HT-29 (cell line): Measurements from ENCODE around the gene DGKI. TPM values are rescaled to one million over a fixed set of nuclear protein-coding genes. Genes with fewer than 3 reads are reported as not detected.

Experiments used
- DNase-seq: peaks from one replicate; pipeline ENCODE4 v3.0.0-alpha.2; 2015; ENCODE audit warnings: low spot score
- total RNA-seq: library from RNA; depleted of rRNA; stranded (reverse); fragments of >200 nt; shearing (Covaris generic); gene quantifications from 2 replicates; pipeline ENCODE4 v1.2.3, GENCODE V29; 2014

Gene DGKI
- total RNA-seq, 1 experiment from 2014 or later: not detected

DNA sequence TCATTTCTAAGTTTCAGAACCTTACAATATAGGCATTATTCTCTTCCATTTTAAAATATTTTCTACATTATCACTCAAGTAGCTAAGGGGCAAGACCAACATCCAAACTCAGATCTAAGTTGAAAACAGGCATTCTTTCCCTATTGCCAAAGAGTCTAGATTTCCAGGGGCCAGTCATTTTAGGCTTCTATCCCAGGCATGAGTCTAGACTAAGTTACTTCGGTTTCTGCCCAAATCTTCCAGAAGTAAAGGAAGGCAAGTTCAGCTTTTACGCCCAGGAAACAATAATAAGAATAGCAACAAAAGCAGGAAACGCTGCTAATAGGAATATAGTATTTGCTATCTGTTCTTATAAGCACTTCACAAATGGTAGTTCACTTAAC lies 189.9 kb downstream of the DGKI start:
- DNase-seq: no peak

DNA sequence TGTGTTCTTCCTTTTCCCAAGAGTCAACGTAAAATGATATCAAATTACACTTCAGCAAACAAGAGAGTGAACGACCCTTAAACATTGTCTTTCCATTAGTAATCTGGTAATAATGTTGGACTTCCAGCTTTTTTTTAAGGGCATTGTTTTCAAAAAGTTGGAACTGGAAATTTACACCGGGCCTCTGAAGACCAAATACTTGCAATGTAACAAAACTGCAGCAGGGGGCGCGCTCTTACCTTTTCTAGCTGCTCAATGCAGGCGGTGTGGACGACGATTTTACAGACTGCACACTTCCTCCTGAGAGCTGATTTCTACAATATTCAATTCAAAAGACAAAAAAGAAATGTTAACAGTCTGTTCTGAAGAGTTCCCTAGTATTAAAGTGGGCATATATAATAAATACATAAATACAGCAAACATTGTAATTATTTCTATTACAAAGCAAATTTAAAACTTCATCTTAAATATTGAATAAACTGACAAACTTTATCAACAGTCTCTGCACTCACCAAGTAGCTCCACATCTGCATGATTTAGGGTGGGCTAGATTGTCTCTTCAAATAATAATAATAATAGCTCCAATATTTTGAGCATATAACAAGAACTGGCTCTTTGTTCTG lies 190.4 kb downstream of the DGKI start:
- DNase-seq: peak; percentile 83

DNA sequence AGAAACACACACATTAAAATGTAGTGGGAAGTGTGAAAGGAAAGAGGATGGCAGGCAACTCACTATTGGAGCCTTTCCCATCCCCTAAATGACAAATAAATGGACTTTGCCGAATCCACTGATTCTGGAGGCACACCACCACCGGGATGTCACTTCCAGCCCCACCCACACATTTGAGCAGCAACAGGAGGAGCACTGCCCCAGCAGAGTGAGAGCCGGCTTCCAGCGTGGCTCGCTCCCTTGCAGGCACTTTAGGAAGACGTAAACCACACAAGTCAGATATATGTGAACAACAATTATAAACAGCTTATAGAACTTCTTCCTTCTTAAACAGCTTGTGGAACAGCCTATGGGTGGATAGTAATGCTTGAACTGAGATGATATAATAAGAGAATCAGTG lies 191.0 kb downstream of the DGKI start:
- DNase-seq: no peak

DNA sequence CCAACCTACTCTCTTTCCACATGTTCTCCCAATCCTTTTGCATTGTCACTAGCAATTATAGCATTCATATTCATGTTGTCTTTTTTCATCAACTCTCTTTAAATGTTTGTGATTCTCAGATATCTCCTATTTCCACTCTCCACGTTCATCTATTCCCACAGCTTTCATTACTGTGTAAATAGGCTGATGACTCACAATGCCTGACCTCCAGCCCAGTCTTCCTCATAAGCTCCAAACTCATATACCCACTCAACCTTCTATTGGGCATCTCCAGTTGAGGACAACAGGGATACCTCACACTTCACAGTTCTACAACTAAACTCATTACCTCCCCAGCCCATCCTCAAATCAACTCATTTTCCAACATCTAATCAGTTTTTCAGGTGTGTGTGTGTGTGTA lies 194.1 kb downstream of the DGKI start:
- no peak for DNase-seq

DNA sequence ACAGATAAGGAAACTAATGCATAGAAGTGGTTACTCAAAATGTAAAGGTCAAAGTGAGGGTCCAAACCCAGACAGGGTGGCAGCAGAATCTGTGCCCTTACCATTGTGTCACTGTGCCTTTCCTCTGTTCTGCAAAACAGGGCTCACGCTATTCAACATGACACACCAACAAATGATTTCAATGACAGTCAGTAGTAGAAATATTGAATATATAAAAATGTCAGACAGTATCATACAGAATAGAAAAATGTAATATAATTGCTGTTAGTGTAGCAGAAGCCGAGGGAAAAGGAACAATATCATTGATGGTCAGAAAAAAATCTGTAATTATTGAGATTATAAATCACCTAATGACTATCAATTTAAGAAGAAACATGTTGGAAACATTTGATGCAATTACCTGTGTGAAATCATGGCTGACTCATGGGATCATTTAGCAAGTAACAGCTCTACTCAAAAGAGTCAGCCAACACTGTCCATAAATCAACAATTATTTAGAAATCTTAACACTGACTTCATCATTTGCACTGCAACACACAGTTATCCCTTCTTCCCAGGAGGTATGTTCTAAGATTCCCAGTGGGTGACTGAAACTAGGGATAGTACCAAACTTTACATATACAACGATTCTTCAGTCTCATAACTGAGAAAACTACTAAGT lies 198.7 kb downstream of the DGKI start:
- DNase-seq: no peak

DNA sequence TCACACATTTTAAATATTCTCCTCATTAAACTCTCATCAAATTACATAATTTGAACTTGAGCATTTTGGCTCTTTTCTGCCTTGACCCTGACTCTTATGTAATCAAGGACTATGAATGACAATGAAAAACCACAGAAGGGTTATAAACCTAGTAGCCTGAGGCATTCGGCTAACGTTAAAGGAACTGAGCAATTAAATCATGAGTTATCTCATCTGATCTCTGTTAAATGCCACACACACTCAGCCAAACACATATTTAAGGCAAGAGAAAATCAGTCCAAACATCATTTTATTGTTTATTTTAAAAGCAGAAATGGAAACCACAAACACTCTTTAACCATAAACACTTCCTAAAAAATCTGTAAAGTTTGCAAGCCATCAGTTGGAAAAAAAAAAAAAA lies 204.3 kb downstream of the DGKI start:
- DNase-seq: no peak

DNA sequence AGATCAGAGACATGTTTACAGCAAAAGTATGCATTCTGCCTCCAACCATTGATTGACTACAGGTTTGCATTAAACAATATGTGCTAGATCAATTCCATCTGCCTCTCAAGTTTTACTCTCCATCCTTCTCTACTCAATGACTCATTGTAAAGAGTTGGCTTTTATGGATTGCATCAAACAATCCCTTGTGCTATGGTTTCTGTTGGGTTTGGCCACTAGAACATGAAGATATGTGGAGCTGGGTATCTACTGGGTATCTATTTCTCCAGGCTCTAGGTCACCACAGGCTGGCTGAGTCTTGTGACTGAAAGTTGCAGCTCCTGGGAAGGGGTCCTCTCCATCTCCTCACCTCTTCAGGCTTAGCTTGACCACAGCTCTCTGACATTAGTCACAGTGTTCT lies 204.7 kb downstream of the DGKI start:
- DNase-seq: no peak

DNA sequence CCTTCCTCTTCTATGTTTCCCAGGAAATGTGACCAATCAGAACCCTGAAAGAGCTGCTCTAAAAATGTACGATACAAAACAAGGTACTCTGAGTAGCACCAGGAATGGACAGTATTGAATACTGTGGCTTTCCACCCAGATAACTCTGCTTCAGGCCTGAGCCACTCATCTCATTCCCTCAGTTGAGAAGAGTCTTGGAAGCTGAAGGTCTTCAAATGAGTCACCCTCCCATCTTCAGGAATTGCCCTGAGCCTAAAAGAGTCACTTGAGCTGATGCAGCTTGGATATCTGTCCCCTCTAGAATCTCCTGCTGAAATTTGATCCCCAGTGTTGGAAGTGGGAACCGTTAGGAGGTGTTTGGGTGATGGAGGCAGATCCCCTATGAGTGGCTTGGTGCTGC lies 210.4 kb downstream of the DGKI start:
- no peak for DNase-seq

DNA sequence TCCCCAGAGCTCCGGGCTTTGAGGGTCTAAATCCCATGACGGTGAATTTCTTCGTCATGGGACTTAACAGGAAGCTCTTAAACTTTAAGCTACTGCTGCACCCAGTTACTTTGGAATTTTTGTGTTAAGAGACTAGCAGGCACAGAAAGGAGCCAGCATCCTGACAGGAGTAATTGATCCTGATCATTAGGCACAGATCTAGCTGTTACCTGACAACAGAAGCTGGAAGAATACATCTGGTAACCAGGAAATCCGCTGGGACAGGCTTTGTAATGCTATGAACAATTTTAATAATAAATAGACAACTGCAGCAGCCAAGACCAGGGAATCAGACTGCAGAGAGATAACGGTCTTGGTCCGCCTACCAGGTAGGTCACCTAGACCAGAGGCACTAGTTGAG lies 210.9 kb downstream of the DGKI start:
- DNase-seq: no peak

DNA sequence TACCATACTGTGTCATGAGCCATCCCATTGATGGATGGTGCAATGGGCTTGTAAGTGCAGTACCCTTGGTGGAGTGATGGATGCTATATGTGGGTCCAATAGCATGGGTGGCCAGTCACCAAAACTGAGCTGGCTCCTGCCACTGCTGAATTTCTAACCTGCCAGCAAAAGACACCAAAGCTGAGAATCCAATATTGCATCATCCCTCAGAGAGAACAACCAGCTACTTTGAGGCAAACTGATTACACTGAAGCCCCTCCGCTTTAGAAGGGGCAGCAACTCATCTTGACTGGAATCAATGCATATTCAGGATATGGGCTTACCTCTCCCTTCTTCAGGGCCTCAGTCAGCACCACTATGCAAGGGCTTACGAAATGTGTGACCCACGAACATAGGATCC lies 211.6 kb downstream of the DGKI start:
- no peak for DNase-seq

DNA sequence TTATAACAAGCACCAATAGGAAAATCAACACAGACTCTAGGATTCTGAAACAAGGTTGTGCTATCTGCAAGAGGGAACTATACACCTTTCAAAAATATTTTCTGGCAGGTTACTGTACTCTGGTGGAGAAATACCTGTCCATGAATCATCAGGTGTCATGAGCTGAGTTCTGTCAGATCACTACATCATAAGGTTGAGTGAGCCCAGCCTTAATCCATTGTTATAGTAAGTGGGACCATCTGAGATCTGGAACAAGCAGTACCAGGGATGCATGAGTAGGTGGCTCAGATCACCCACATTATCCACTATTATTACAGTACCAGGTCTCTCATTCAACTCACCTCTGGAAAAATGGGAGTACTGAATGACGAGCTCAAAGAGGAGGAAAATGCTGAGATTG lies 212.4 kb downstream of the DGKI start:
- no peak for DNase-seq

DNA sequence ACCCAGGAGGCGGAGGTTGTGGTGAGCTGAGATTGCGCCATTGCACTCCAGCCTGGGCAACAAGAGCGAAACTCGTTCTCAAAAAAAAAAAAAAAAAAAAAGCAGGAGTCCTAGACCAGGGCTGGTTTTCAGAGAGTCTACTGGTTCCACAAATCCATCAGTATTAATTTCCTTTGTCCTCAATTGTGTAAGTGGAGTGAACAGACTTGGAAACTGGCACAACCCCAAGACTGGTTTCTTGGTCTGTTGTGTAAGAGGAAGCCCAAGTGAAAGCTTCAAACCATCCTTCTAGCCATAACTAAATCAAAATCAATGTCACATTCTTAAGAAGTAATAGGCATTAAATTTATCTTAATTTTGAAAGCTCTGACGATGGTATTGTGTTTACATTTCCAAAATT lies 213.6 kb downstream of the DGKI start:
- no peak for DNase-seq

DNA sequence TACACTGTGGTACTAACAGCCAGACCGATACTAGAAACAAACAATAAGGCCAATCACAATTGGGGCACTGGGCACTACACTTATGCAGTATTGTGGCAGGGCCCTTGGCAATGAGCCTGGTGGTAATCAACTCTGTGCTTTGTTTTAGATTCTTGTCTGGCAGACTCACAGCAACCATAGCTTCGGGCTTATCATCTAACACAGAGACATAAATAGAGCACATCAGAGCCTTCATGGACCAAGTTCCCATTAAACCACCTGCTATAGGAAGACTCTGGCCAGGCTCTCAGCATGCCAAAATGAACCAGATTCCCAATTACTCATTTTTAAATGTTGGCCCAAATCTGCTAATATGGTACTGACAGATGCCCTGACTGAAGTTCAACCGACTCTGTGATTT lies 218.6 kb downstream of the DGKI start:
- no peak for DNase-seq

DNA sequence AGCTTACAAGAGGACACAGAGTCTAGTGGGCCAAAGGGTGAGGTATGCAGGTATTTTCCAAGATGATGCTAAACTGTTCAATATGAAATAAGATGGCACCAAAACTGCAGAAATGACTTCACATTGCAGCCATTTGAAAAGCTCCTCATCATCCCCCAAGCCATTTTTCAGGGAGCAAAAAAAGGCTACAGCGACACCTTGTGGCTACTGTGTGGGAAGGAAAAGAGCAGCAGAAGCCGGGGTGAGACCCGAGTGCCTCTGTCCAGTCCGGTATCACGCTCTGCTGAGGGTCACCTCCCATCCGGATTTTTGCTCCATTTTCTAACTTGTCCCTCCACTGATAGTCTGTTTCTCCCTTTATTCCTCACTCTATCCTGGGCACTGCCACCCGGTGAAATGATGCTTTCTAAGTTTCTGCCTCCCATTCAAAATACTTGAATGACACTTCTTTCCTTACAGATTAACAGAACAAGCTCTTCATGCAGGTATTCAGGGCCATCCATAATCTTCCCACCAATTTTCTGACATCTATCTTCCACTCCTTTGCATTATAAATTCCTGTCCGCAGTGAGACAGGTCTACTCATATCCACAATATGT lies 220.2 kb downstream of the DGKI start:
- DNase-seq: peak; percentile 74

DNA sequence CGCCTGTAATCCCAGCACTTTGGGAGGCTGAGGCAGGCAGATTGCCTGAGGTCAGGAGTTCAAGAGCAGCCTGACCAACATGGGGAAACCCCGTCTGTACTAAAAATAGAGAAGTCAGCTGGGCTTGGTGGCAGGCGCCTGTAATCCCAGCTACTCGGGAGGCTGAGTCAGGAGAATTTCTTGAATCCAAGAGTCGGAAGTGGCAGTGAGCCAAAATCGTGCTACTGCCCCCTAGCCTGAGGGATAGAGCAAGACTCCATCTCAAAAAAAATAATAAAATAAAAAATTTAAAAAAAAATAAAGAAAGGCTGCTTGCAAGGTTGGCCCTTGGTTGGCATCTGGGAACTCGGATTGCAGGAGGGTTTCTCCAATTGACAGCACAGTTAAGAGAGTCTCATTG lies 221.6 kb downstream of the DGKI start:
- DNase-seq: no peak

DNA sequence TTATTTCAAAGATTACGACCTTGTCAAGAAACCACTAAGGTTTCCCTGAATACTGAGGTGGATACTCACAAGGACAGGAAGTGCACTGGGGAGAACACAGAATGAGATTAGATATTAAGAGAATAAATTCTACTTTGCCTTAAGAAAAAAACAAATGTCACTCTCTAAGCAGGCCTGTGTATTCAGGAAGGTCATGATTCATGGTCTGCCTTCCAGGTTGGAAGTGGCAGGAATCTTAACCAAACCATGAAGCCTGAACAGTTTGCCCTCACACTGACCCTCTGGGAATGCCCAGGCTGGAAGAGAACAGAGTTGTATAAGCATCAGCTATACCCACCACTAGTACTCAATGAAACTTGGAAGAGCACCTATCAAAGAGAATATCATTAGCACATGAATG lies 227.6 kb downstream of the DGKI start:
- DNase-seq: no peak

DNA sequence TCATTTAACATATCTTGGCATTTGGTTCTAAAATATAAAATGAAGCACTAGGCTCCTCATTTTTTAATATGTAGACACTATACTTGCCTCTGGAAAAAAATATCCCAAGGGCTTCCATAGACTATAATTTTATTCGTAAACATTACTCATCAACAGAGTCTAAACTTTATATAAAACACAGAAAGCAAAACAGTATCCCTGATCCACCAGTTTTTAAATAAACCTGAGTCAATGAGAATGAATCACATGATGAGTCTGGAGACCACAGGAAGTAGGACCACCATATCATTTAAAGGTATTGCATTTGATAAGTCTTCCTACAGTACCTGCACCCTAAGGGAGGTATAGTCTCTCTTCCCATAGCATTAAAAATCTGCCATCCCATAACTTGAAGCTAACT lies 228.0 kb downstream of the DGKI start:
- no peak for DNase-seq

DNA sequence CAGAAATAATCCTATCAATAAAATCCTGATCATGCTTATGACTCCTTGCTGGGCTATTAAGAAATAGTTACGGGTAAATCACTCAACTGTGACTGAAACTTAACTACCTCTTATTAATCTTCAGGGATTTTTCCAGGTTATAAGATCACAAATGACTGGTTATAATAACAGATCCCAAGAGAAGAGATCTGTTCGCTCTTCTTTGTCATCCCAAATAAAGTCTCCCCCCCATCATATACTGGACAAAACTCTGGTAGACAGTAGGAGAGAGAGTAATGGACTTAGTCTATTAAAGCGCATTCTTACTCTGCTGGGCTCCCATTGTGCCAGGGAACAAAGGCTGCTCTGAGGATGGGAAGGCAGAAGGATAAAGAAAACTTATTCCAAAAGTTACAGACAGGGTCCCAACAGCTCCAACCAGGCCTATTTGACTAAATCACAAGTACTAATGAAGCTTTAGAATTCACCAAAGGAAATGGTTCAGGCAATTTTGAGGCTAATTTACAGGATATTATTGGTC lies 233.7 kb downstream of the DGKI start:
- DNase-seq: no peak

DNA sequence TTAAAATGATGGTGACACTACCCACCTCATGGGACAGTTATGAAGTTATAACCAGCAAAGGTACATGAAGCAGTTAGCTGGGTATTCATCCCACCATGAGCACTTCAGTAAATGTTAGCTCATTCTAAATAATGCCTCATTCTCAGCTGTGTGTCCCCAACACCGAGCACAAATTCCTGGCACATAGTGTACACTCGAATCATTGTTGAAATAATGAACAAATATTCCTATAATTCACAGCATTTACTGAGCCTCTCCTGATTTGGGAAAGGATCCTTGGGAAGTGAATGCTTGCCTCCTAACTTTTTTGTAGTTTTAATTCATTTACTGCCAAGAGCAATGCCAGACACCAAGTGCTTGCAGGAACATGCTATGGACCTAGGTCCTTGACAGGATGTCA lies 235.2 kb downstream of the DGKI start:
- no peak for DNase-seq

DNA sequence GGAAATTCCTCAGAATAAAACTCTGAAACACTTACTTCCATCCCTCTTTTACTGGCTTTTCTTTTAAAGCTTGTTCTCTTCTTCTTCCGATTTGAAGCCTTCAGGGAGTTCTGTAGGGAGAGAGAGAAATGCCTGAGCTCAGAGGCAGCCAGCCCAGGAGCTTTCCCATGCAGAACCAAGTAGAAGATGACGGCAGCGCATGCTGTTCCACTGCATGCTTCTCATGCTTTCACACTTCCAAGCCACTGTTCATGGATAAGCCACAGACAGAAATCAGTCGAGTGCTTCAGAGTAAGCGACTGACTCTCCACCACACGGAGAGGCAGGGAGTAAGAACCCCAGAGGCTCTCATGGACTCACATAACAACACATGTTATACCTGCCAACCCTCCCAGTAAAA lies 237.3 kb downstream of the DGKI start:
- DNase-seq: no peak

DNA sequence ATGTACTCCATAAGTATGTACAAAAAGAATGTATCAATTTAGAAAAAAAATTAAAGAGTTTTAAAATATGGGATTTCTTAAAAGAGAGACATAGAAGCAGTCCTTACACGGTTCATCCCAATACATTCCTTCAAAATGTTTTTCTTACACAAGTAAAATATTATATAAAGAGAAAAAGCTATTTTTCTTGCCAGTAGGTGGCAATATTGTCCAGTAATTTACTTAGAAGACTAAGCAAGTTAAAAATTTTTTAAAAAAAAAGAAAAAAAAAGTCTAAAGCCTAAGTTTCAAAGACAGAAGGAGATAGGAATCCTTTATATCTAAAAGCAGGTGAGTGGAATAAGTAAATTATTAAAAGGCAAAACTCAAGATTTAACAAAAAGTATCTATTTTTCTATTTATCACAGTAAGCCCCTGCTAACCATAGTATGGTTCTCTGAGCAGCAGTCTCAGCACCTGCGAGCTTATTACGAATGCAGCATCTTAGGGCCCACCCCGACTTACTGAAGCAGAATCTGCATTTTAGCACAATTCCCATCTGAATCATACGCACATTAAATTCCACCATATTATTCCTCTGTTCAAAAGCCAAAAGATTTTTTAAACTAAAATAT lies 240.6 kb downstream of the DGKI start:
- DNase-seq: peak; percentile 75

DNA sequence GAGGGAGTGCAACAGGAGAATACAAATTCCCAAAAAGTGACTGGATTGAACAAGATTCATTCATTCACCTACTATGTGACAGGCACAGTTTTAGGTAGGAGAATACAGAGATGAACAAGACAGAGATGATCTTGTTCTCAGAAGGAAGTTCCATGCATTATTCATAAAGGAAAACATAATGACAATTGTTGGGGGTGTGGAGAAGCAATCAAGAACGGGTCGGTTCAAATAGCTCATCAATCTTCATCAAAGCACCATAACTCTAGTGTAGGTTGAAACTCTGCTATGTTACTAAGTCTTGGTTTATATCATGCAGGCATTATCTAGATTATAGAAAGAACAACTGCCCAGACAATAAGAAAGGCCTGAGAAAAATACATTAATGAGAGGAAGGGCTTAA lies 243.7 kb downstream of the DGKI start:
- no peak for DNase-seq

DNA sequence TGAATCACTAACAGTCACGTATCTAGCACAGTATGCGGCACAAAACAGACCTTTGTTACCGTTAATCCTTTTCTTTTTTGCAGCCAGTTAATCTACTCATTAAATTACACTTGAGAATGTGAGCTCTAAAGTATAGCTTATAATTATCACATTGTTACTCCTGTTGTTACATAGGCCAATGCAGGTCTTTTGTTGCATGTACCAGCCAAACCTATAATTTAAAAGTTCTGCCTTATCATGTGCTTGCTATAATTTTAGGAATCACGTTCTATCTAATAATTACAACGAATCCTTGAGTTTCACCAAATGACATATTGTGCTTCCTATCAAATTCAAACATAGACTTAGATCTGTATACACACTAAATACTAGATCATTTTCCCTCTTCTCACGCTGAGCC lies 245.1 kb downstream of the DGKI start:
- DNase-seq: no peak
